CD4-positive, alpha-beta T cell treated with Interleukin-17A for 4 hours (primary cell): ENCODE measurements around the gene RPGR.

Source experiments
- DNase-seq: peaks from one replicate; pipeline ENCODE4 v3.0.0-alpha.2; 2020; ENCODE audit warnings: mixed read lengths

RPGR gene

DNA sequence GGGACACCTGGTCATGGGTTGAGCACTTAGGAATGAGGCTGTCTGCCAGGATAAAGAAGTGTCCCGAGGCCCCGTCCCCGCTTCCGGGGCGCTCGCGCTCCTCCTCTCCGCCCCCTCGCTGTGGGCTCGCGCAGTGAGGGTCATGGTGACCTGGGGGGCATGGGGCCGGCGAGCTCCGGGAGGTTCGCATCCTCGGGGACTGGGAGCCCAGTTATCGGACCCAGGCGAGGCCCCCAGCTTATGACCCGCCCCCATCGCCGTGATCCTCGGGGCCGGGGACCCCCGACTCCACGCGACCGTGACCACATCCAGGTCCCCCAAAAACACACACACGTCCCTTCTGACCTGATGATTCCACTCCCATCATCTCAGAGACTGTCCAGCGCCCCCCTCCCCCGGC is 71.3 kb downstream of the RPGR start:
- no peak for DNase-seq

GRCh38 chrX:38249965-38250364 is 77.3 kb downstream of the RPGR start:
- DNase-seq = no peak

DNA sequence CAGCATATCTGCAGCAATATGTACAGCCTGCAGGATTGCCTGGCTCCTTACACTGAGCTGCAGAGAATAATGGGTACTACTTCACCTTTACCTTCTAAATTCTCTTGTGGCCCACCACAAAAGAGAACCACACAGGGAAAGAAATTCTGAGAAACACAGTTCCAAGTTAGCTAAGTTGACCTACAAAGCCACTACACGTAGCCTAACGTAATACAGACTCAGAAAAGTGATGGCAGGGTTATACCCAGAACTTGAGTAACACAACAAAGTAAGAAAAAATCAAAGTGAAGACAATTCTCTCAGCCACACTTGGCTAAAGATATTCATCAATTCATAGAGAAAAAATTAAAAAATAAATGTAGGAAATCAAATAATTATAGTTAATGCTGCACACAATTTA is 80.3 kb downstream of the RPGR start:
- DNase-seq = no peak

DNA sequence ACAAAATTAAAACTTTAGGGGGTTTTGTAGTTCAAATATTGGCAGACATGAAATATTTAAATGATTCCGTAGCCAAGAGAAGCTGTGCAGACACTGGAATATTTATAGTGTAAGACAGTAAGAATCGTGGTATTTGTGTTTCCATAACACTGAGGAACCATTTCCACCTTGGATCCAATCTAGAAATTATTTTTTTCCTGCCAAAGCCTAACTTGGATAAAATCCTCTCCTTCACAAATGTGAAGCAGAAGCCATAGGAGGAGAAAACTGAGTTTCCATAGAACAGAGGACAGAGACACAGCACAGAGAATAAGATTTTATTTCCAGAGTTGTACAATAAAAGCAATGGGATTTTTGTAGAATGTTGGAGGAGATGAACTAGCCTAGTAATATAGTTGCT is 86.8 kb downstream of the RPGR start:
- no peak for DNase-seq

DNA sequence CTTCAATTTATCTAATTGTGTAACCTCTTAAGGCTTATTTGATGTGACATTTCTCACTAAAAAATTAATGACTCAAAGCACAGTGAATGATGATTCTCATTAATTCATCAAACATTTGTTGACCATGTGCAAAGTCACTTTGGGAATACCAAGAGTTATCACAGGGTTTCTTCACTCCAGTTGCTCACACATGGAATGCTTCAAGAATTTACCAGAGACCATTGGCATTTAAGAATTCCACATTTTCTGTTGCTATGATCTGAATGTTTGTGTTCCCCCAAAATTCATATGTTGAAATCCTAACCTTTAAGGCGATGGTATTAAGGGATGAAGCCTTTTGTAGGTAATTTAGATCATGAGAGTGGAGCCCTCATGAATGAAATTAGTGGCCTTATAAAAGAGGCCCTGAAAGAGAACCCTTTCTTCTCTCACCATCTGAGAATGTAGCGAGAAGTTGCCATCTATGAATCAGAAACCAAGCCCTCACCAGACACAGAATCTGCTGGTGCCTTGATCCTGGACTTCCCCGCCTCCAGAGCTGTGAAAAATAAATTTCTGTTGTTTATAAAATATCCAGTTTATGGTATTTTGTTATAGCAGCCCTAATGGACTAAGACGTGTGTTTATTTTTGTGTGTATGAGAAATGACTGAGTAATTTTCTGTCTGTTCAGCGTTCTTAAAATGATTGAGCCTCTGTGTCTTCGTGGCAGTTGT is 90.3 kb downstream of the RPGR start:
- no peak for DNase-seq

- no peak for DNase-seq
Observed at GRCh38 chrX:38233891-38234667, 93.2 kb downstream of the RPGR start.

- DNase-seq = no peak
Observed at GRCh38 chrX:38232079-38232686, 95.1 kb downstream of the RPGR start.

DNA sequence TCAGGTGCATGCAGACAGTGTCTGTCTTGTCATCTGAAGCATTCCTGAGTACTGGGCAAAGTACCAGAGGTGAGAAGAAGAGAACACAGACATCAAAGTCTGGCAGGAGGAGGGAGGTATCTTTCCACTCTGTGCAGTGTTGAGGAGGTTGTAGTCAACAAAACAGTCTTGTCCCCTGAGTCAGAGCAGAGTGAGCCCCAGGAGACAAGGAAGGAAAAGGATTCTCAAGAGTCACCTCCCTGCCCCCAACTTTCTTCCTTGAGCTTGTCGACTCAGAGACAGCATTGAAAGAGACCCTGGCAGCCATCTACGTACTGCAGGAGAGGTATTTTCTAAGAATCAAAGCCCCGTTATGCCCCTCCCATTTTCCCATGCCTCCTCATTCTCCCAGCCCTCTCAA is 102.2 kb downstream of the RPGR start:
- no peak for DNase-seq

GRCh38 chrX:38224160-38224559 is 103.1 kb downstream of the RPGR start:
- DNase-seq = no peak

GRCh38 chrX:38221391-38221929 is 105.8 kb downstream of the RPGR start:
- no peak for DNase-seq

DNA sequence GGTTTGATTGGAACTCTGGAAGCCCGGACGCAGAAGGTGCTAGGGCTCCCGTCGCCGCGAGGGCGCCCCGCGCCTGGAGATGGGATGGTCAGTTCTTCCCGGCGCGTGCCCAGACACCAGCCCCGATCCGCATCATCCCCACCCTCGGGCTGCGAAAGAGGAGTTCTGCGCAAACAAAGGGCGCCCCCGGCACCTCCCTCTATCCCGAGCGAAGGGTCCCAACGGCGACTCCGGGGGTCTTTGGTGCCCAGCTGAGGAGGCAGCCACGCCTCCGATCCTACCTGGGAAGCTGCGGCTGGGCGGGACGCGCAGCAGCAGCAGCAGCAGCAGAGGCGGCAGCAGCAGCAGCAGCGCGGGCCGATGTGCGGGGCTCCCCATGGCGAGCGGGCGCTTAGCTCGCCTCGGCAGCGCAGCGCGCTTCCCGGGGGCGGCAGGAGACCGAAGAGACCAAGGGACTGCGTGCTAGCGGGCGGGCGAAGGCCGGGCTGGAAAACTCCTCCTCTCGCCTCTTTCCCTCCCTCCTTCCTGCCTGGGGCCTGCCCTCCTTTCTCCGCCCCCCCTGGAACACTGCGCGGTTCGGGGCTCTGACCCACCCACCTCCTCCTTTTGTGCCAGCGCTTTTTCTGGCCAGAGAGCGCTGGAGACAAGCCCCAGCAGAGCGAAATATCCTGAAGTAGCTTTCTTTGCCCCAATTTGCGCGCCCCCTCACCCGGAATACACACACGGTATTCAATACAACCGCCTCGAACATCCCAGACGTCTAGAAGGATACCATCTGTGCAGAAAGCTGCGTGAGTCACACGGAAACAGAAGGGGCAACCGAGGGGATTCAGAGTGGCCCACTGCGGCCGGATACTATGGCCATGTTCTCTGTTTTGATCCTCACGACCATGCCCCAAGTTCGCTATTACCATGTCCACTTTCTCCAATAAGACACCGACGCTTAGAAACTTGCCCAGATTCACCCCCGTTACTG is 106.6 kb downstream of the RPGR start, which contains the start of gene SRPX:
TSS of gene SRPX (minus strand) at position 457 of the 976 bp plus-strand sequence. CDS start at position 378, 79 bp downstream.
- no peak for DNase-seq

DNA sequence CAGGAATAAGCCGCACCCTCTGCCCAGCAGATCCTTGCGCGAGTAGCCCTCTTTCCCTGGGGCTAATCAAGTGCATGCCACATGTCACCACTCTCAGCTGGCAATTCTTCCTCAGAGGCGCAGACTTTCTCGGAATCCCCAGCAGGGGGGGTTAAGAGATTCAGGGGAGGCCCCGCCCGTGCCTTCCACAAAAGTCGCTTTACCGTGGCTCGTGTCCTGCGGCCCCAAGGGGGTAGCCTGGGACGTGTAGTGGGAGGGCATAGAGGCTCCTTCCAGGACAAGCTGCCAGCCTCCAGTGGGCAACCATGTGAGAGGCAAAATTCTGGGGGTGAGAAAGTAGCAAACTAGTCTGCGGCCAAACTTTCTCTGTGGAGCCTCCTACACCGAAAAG is 107.3 kb downstream of the RPGR start:
- no peak for DNase-seq
